ENCODE measurements around the gene AHI1. TPM values are rescaled to one million over a fixed set of nuclear protein-coding genes. Genes with fewer than 3 reads are reported as not detected.

The AHI1 gene
- polyA plus RNA-seq, 1 of the 3 experiments (the other 2 are of a cell fraction): 7.3 TPM

DNA sequence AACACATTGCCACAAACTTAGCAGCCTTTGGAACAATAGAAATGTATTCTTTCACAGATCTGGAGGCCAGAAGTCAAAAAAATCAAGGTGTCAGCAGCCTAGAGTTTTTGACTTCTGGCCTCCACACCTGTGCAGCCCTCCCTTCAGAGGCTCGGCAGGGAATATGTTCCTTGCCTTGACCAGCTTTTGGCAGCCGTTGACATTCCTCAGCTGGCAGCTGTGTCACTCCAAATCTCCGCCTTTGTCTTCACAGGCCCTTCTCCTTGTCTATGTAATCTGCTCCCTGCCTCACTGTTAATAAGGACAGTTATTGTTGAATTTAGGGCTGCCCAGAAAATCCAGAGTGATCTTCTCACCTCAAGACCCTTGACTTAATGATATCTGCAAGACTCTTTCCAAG lies 17.2 kb upstream of the AHI1 start (continued):
- TF ChIP-seq SMC3 (IDR thresholded peaks at IDR 0.05; ENCODE audit: low read depth, low read length) (no peak), CHD2 (IDR thresholded peaks at IDR 0.05; ENCODE audit: low read length, partially characterized antibody) (no peak), RCOR1 (IDR thresholded peaks at IDR 0.05; ENCODE audit: low read length) (no peak), FOSL2 (IDR thresholded peaks at IDR 0.05; ENCODE audit: borderline replicate concordance, low read depth) (no peak)
- TF ChIP-seq, protein P1, sequence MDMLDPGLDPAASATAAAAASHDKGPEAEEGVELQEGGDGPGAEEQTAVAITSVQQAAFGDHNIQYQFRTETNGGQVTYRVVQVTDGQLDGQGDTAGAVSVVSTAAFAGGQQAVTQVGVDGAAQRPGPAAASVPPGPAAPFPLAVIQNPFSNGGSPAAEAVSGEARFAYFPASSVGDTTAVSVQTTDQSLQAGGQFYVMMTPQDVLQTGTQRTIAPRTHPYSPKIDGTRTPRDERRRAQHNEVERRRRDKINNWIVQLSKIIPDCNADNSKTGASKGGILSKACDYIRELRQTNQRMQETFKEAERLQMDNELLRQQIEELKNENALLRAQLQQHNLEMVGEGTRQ (IDR thresholded peaks at IDR 0.05; ENCODE audit: borderline replicate concordance, low read depth, low read length): no peak

DNA sequence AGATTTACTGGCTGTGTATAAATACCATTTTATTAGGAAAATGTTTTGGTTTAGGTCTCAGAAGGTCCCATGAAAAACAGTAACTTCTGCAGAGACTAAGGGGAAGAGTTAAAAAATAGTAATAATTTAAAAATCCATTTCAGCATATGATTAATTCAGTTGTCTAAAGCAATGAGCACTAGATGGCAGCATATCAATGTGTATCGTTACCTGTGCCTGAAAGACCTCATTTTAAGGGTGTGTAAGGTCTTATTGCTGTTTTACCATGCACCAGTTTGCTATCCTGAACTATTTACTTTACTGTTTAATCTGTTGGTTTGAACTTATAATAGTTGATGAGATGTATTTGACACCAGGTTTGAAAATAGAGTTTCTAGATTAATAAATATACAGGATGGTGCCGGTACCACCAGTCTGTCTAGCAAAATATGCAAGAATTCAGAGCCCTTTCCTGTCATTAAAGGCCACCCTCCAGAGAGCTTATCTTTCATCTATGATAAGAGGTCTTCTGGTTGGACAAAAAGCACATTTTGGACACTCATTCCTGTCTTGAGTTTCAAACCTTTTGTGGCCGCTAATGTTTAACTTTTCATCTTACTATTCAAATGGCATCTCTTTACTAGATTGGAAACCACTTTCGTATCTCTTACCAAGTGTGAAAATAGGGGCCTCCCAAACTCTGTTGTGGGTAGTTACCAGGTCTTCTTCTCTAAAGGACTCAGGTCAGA lies 8.9 kb upstream of the AHI1 start:
- no peaks in the 10 kb centered on the region for H3K9me3 ChIP-seq
- peaks cover 0 to 6% of the 10 kb centered on the region in 2 experiments; a peak in 2 of 4 replicates for H3K4me1 ChIP-seq (ENCODE audit: control insufficient read depth in 1 of 2, insufficient read depth in 2 of 2, low read depth in 1 of 2, low read length in 1 of 2)
- H3K4me2 ChIP-seq: no peak overlapping the region
- H4K20me1 ChIP-seq (ENCODE audit: insufficient read depth): no peaks in the 10 kb centered on the region
- H3K27me3 ChIP-seq (ENCODE audit: insufficient read depth): no peaks in the 10 kb centered on the region
- WGBS (ENCODE audit: low lambda C conversion rate): 83% methylated on average over 4 of the region's 4 CpGs
- no peaks in the 10 kb centered on the region for H3K9me2 ChIP-seq
- no peaks in the 10 kb centered on the region for H3K36me3 ChIP-seq (replicated peaks in 1 of 2; ENCODE audit: control insufficient read depth in 1 of 2, insufficient read depth in 2 of 2, low read length in 1 of 2)
- no peaks in the 10 kb centered on the region for H3F3A ChIP-seq (replicated peaks; ENCODE audit: insufficient read depth)
- POLR2A ChIA-PET: no interaction called here
- DNase-seq: peak; percentile 25
- no peak overlapping the region for H2AFZ ChIP-seq (ENCODE audit: low read depth)
- CTCF ChIA-PET: interaction anchor here (0.6 to 2.4 kb wide), 13 partner anchors 9 to 890 kb away, joined by 3 to 11 read pairs (median 4); partner anchors contain the start of genes AHI1 and BCLAF1
- H3K4me3 ChIP-seq (ENCODE audit: low read depth in 2 of 2, low read length in 1 of 2): no peak overlapping the region
- TF ChIP-seq SMC3 (IDR thresholded peaks at IDR 0.05; ENCODE audit: low read depth, low read length) (peak; percentile 56), RAD21 (IDR thresholded peaks at IDR 0.05; ENCODE audit: low read length) (peak; percentile 83)
- TF ChIP-seq, protein P2, sequence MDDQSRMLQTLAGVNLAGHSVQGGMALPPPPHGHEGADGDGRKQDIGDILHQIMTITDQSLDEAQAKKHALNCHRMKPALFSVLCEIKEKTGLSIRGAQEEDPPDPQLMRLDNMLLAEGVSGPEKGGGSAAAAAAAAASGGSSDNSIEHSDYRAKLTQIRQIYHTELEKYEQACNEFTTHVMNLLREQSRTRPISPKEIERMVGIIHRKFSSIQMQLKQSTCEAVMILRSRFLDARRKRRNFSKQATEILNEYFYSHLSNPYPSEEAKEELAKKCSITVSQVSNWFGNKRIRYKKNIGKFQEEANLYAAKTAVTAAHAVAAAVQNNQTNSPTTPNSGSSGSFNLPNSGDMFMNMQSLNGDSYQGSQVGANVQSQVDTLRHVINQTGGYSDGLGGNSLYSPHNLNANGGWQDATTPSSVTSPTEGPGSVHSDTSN (IDR thresholded peaks at IDR 0.05): no peak
- TF ChIP-seq, protein P3, sequence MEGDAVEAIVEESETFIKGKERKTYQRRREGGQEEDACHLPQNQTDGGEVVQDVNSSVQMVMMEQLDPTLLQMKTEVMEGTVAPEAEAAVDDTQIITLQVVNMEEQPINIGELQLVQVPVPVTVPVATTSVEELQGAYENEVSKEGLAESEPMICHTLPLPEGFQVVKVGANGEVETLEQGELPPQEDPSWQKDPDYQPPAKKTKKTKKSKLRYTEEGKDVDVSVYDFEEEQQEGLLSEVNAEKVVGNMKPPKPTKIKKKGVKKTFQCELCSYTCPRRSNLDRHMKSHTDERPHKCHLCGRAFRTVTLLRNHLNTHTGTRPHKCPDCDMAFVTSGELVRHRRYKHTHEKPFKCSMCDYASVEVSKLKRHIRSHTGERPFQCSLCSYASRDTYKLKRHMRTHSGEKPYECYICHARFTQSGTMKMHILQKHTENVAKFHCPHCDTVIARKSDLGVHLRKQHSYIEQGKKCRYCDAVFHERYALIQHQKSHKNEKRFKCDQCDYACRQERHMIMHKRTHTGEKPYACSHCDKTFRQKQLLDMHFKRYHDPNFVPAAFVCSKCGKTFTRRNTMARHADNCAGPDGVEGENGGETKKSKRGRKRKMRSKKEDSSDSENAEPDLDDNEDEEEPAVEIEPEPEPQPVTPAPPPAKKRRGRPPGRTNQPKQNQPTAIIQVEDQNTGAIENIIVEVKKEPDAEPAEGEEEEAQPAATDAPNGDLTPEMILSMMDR (IDR thresholded peaks at IDR 0.05): peak; percentile 70
- H3K27ac ChIP-seq (ENCODE audit: low read depth in 2 of 2, low read length in 1 of 2): no peak overlapping the region
- no peaks in the 10 kb centered on the region for H3K79me2 ChIP-seq (ENCODE audit: insufficient read depth)
- no peak overlapping the region for H3K9ac ChIP-seq

DNA sequence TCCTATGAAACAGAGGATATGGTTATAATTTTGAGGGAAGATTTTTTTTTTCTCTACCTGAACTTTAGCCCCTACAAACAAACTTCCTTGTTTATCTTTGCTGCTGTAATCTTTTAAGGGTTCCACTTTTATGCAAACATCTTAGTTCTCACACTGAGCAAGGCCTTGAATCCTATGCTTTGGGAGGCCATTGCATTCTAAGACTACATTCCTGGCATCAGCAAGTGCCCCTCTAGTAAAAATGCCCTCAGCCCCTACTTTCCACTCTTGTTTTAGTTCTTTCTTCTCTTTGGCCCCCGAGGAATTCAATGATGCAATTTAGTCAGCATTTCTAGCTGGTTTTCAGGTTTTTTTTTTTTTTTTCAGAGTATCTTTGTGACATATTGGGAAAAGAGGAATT lies 8.1 kb upstream of the AHI1 start:
- WGBS (ENCODE audit: low lambda C conversion rate): 10% methylated on average over 1 of the region's 1 CpG
- ChIA-PET CTCF (interaction anchor here (0.6 to 2.4 kb wide), 12 partner anchors 14 to 890 kb away, joined by 3 to 11 read pairs (median 4); no protein-coding TSS in a partner anchor), POLR2A (no interaction called here)
- Histone ChIP-seq H3K27ac (ENCODE audit: low read depth in 2 of 2, low read length in 1 of 2) (no peak overlapping the region), H4K20me1 (ENCODE audit: insufficient read depth) (no peaks in the 10 kb centered on the region), H3K9me3 (no peaks in the 10 kb centered on the region), H3K4me3 (ENCODE audit: low read depth in 2 of 2, low read length in 1 of 2) (no peak overlapping the region), H2AFZ (ENCODE audit: low read depth) (no peak overlapping the region), H3K79me2 (ENCODE audit: insufficient read depth) (no peaks in the 10 kb centered on the region), H3K27me3 (ENCODE audit: insufficient read depth) (no peaks in the 10 kb centered on the region), H3K9ac (no peak overlapping the region), H3K9me2 (no peaks in the 10 kb centered on the region), H3F3A (replicated peaks; ENCODE audit: insufficient read depth) (no peaks in the 10 kb centered on the region), H3K36me3 (replicated peaks in 1 of 2; ENCODE audit: control insufficient read depth in 1 of 2, insufficient read depth in 2 of 2, low read length in 1 of 2) (no peaks in the 10 kb centered on the region), H3K4me1 (ENCODE audit: control insufficient read depth in 1 of 2, insufficient read depth in 2 of 2, low read depth in 1 of 2, low read length in 1 of 2) (peaks cover 0 to 6% of the 10 kb centered on the region in 2 experiments; a peak in 2 of 4 replicates), H3K4me2 (no peak overlapping the region)
- TF ChIP-seq JUND (IDR thresholded peaks at IDR 0.05): no peak
- TF ChIP-seq FOXM1 (IDR thresholded peaks at IDR 0.05; ENCODE audit: low read depth): no peak
- TF ChIP-seq TCF12 (IDR thresholded peaks at IDR 0.05): no peak
- no peak for TF ChIP-seq FOSL2 (IDR thresholded peaks at IDR 0.05; ENCODE audit: borderline replicate concordance, low read depth)
- TF ChIP-seq RFX5 (IDR thresholded peaks at IDR 0.05; ENCODE audit: low read length): no peak
- TF ChIP-seq GABPA (IDR thresholded peaks at IDR 0.05; ENCODE audit: low read depth): no peak
- TF ChIP-seq RCOR1 (IDR thresholded peaks at IDR 0.05; ENCODE audit: low read length): no peak
- no peak for TF ChIP-seq CHD2 (IDR thresholded peaks at IDR 0.05; ENCODE audit: low read length, partially characterized antibody)
- no peak for TF ChIP-seq TEAD4 (IDR thresholded peaks at IDR 0.05; ENCODE audit: borderline replicate concordance, insufficient read depth)
- TF ChIP-seq, protein P4, sequence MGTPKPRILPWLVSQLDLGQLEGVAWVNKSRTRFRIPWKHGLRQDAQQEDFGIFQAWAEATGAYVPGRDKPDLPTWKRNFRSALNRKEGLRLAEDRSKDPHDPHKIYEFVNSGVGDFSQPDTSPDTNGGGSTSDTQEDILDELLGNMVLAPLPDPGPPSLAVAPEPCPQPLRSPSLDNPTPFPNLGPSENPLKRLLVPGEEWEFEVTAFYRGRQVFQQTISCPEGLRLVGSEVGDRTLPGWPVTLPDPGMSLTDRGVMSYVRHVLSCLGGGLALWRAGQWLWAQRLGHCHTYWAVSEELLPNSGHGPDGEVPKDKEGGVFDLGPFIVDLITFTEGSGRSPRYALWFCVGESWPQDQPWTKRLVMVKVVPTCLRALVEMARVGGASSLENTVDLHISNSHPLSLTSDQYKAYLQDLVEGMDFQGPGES (IDR thresholded peaks at IDR 0.05; ENCODE audit: low read depth, low read length): no peak
- no peak for TF ChIP-seq RXRA (IDR thresholded peaks at IDR 0.05; ENCODE audit: borderline replicate concordance, low read depth)
- no peak for DNase-seq
